ENCODE data around the gene CORO7.

CORO7 gene

GRCh38 chr16:4317532-4318450, 98.6 kb downstream of the CORO7 start:
- DNase-seq: no peak

GRCh38 chr16:4316864-4317531, 99.4 kb downstream of the CORO7 start:
- DNase-seq: peak; percentile 49

- no peak for DNase-seq
Observed at GRCh38 chr16:4316108-4316863, 100.1 kb downstream of the CORO7 start.

- DNase-seq: no peak
Observed at GRCh38 chr16:4315186-4316107, 100.9 kb downstream of the CORO7 start, which contains the start of gene GLIS2. Gene GLIS2, plus strand, starts transcription at chr16:4316067. Its CDS starts 16,214 bp downstream, at chr16:4332281.

GRCh38 chr16:4314532-4315185, 101.7 kb downstream of the CORO7 start:
- DNase-seq: peak; percentile 25

GRCh38 chr16:4313563-4314531, 102.5 kb downstream of the CORO7 start:
- no peak for DNase-seq

- DNase-seq: peak; percentile 29
Observed at GRCh38 chr16:4309833-4310266, 106.5 kb downstream of the CORO7 start.

GRCh38 chr16:4309102-4309832, 107.1 kb downstream of the CORO7 start:
- DNase-seq: no peak

GRCh38 chr16:4307215-4308037, 109.0 kb downstream of the CORO7 start:
- peak; percentile 82 for DNase-seq

- DNase-seq: peak; percentile 53
Observed at GRCh38 chr16:4306470-4307214, 109.8 kb downstream of the CORO7 start.
